Stomach (tissue), 4 donors: ENCODE data around the gene FNTB.

Source experiments
- CTCF ChIP-seq, 7 experiments: fragments of 450-650 bp in 4 of 7; fragments of 200-600 bp in 3 of 7; sonication (generic) in 3 of 7; IDR thresholded peaks; one replicate each; pipeline ENCODE4 v1.5.1; 2016 to 2019; ENCODE audit warnings: antibody characterized with exemption in 7 of 7, control low read depth in 2 of 7, mild to moderate bottlenecking in 1 of 7
- EP300 ChIP-seq: sonication (generic); formaldehyde crosslinking; IDR thresholded peaks from one replicate; pipeline ENCODE4 v1.6.1; 2017; ENCODE audit warnings: antibody characterized with exemption
- POLR2A ChIP-seq, 4 donors: fragments of 450-650 bp; IDR thresholded peaks; one replicate each; pipeline ENCODE4 v1.6.1; 2016; ENCODE audit warnings: antibody characterized with exemption in 4 of 4, control low read depth in 2 of 4, mild to moderate bottlenecking in 1 of 4, moderate library complexity in 1 of 4

GRCh38 chr14:65084554-65085505 is 98.1 kb downstream of the FNTB start:
- no peak for TF ChIP-seq POLR2A (IDR thresholded peaks at IDR 0.05)
- no peak for TF ChIP-seq CTCF (IDR thresholded peaks at IDR 0.05)
- no peak for TF ChIP-seq EP300
